ENCODE data around the gene IFI6.
"Not testable (repeated sequence)": the region's sequence is repeated elsewhere in the genome, so short reads cannot be mapped to it uniquely, and the experiment has no call there.

GRCh38 chr1:27627733-27628132 lies 44.3 kb downstream of the IFI6 start:
- TF ChIP-seq, protein P1, sequence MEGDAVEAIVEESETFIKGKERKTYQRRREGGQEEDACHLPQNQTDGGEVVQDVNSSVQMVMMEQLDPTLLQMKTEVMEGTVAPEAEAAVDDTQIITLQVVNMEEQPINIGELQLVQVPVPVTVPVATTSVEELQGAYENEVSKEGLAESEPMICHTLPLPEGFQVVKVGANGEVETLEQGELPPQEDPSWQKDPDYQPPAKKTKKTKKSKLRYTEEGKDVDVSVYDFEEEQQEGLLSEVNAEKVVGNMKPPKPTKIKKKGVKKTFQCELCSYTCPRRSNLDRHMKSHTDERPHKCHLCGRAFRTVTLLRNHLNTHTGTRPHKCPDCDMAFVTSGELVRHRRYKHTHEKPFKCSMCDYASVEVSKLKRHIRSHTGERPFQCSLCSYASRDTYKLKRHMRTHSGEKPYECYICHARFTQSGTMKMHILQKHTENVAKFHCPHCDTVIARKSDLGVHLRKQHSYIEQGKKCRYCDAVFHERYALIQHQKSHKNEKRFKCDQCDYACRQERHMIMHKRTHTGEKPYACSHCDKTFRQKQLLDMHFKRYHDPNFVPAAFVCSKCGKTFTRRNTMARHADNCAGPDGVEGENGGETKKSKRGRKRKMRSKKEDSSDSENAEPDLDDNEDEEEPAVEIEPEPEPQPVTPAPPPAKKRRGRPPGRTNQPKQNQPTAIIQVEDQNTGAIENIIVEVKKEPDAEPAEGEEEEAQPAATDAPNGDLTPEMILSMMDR (IDR thresholded peaks at IDR 0.05; ENCODE audit: low read depth, low read length, poor library complexity, severe bottlenecking) = not testable (repeated sequence)
- TF ChIP-seq EZH2phosphoT487 (IDR thresholded peaks at IDR 0.05; ENCODE audit: borderline replicate concordance, low read length) = not testable (repeated sequence)

All from DOHH2 (cell line).